Kidney (tissue), 14 donors: ENCODE results near the gene RPL21. TPM values are rescaled to one million over a fixed set of nuclear protein-coding genes. Genes with fewer than 3 reads are reported as not detected.

Experiments
- DNase-seq, 5 donors: peaks; one replicate each; pipeline ENCODE4 v3.0.0-alpha.2; 2013 to 2020
- FAIRE-seq: peaks from 2 replicates; lab custom pipeline; 2012; peaks lifted over from hg19 to GRCh38; lab: Jason Lieb, UNC
- H3K27ac ChIP-seq, 2 donors: one replicate each; pipeline ENCODE4 v1.7.0; 2013; ENCODE audit warnings: low read depth in 2 of 2, low read length in 2 of 2, inconsistent platforms in 1 of 2
- H3K27me3 ChIP-seq: one replicate; pipeline ENCODE4 v1.7.1; 2013; ENCODE audit warnings: low read length, inconsistent platforms; ENCODE audit not compliant: control insufficient read depth, insufficient read depth
- H3K36me3 ChIP-seq, 3 donors: one replicate each; pipeline versions ENCODE4 v1.7.0 to v1.7.1; 2013; ENCODE audit warnings: low read length in 3 of 3, control low read depth in 1 of 3, inconsistent platforms in 1 of 3; ENCODE audit not compliant: insufficient read depth in 3 of 3, control insufficient read depth in 2 of 3
- H3K4me1 ChIP-seq, 3 donors: one replicate each; pipeline versions ENCODE4 v1.7.0 to v1.7.1; 2013; ENCODE audit warnings: low read length in 3 of 3, inconsistent platforms in 1 of 3, low read depth in 1 of 3; ENCODE audit not compliant: control insufficient read depth in 2 of 3, insufficient read depth in 2 of 3
- H3K4me3 ChIP-seq, 3 donors: one replicate each; pipeline versions ENCODE4 v1.7.0 to v1.8.1; 2013; ENCODE audit warnings: low read length in 3 of 3, control low read depth in 1 of 3, inconsistent platforms in 1 of 3
- H3K9ac ChIP-seq, 3 donors: one replicate each; pipeline versions ENCODE4 v1.7.0 to v1.7.1; 2013; ENCODE audit warnings: low read length in 3 of 3, control low read depth in 1 of 3, inconsistent platforms in 1 of 3
- H3K9me3 ChIP-seq, 3 donors: one replicate each; pipeline versions ENCODE4 v1.7.0 to v1.7.1; 2013; ENCODE audit warnings: low read length in 3 of 3, control low read depth in 1 of 3, inconsistent platforms in 1 of 3; ENCODE audit not compliant: control insufficient read depth in 2 of 3, insufficient read depth in 1 of 3
- CTCF ChIP-seq: IDR thresholded peaks from 3 replicates; pipeline ENCODE4 v1.5.1; 2012; ENCODE audit warnings: mild to moderate bottlenecking, moderate library complexity, borderline replicate concordance; ENCODE audit not compliant: insufficient read depth; ENCODE audit errors: extremely low read depth
- intact Hi-C: fragments of 100-400 bp; cut with DNase I; formaldehyde crosslinking; loops from one replicate; pipeline ENCODE4 v1.11.1; 2022
- polyA plus RNA-seq: library from polyadenylated mRNA; stranded (reverse); fragments of 350-450 nt; fragmentation: Illumina TruSeq; extraction: RNeasy Lipid Tissue Mini Kit (QIAGEN cat#74804); gene quantifications from one replicate; pipeline ENCODE4 v1.2.3, GENCODE V29; 2014; ENCODE audit warnings: low read depth, low replicate concordance; ENCODE audit not compliant: insufficient read depth
- total RNA-seq: library from RNA; stranded (reverse); fragmentation: NEBNext Ultra II Directional; extraction: Animal tissue kit (Norgen Biotek cat#: 25700); gene quantifications from one replicate; pipeline ENCODE4 v1.2.1, GENCODE V29; 2021
- donor health status: control.
- donor health status: control.
- donor health status: control.
- donor health status: control.
- donor health status: control.
- donor health status: DM: yes; HTN: yes; CAD: no.
- donor health status: Normal renal cell carcinoma (clear cell type).

Gene RPL21
- total and polyA plus RNA-seq, 2 donors from 2014 or later = 864 to 2,520 TPM

GRCh38 chr13:27304099-27304498, 52.7 kb downstream of the RPL21 start:
- no peaks in the 10 kb centered on the region for H3K36me3 ChIP-seq
- H3K27me3 ChIP-seq = no peaks in the 10 kb centered on the region
- DNase-seq = no peak
- no peak for FAIRE-seq
- TF ChIP-seq CTCF = no peak
- H3K9ac ChIP-seq = no peak overlapping the region
- H3K27ac ChIP-seq = no peak overlapping the region
- no peaks in the 10 kb centered on the region for H3K4me1 ChIP-seq
- no peaks in the 10 kb centered on the region for H3K9me3 ChIP-seq
- H3K4me3 ChIP-seq = no peak overlapping the region
- intact Hi-C loops = no loop called here

- FAIRE-seq (no peak), DNase-seq (no peak)
- Histone ChIP-seq H3K36me3 (no peaks in the 10 kb centered on the region), H3K9me3 (no peaks in the 10 kb centered on the region), H3K27ac (no peak overlapping the region), H3K4me3 (no peak overlapping the region), H3K4me1 (no peaks in the 10 kb centered on the region), H3K9ac (no peak overlapping the region), H3K27me3 (no peaks in the 10 kb centered on the region)
- intact Hi-C loops = no loop called here
- TF ChIP-seq CTCF = no peak
These were observed 53.3 kb downstream of the RPL21 start for GRCh38 chr13:27304611-27305010.

Other genes with a start within 250 kb of the RPL21 start
- gene USP12, start 79.7 kb upstream of the RPL21 start, total RNA-seq = 27.5 TPM
- gene USP12, start 79.7 kb upstream of the RPL21 start, polyA plus RNA-seq = 15.0 TPM
- gene RASL11A, start 19.3 kb downstream of the RPL21 start, total RNA-seq = 42.4 TPM
- gene RASL11A, start 19.3 kb downstream of the RPL21 start, polyA plus RNA-seq = 66.6 TPM
- 64.8 TPM for gene GTF3A, start 173.1 kb downstream of the RPL21 start, total RNA-seq
- gene GTF3A, start 173.1 kb downstream of the RPL21 start, polyA plus RNA-seq = 126 TPM
- gene MTIF3, start 199.0 kb downstream of the RPL21 start, total RNA-seq = 48.5 TPM
- gene MTIF3, start 199.0 kb downstream of the RPL21 start, polyA plus RNA-seq = 130 TPM